Loucy (cell line): ENCODE measurements around the gene ISG20L2.
"Not testable (repeated sequence)": the region's sequence is repeated elsewhere in the genome, so short reads cannot be mapped to it uniquely, and the experiment has no call there.

Source experiments
- H2AFZ ChIP-seq: fragments of 200-600 bp; sonication (generic); 2 replicates; pipeline ENCODE4 v1.6.0; 2016; ENCODE audit warnings: antibody characterized with exemption, mild to moderate bottlenecking, low read length, moderate library complexity
- H3F3A ChIP-seq: fragments of 200-600 bp; 2 replicates; pipeline ENCODE4 v1.6.0; 2016; ENCODE audit warnings: antibody characterized with exemption, low read depth, mild to moderate bottlenecking
- H3K27me3 ChIP-seq: fragments of 200-600 bp; sonication (generic); 2 replicates; pipeline ENCODE4 v1.6.1; 2014; ENCODE audit warnings: low read length, mild to moderate bottlenecking; ENCODE audit not compliant: insufficient read depth, poor library complexity, severe bottlenecking
- H3K36me3 ChIP-seq: fragments of 200-600 bp; sonication (generic); 2 replicates; pipeline ENCODE4 v1.6.1; 2016; ENCODE audit warnings: low read length; ENCODE audit not compliant: insufficient read depth
- H3K4me1 ChIP-seq: fragments of 200-600 bp; sonication (generic); 2 replicates; pipeline ENCODE4 v1.5.1; 2014; ENCODE audit warnings: low read length, mild to moderate bottlenecking; ENCODE audit not compliant: insufficient read depth, poor library complexity, severe bottlenecking
- H3K4me2 ChIP-seq: fragments of 200-600 bp; sonication (generic); 2 replicates; pipeline ENCODE4 v1.6.0; 2014; ENCODE audit warnings: antibody characterized with exemption, low read length, low read depth, mild to moderate bottlenecking; ENCODE audit not compliant: poor library complexity, severe bottlenecking
- H3K4me3 ChIP-seq: fragments of 200-600 bp; sonication (generic); 2 replicates; pipeline ENCODE4 v1.5.1; 2014; ENCODE audit warnings: low read length, mild to moderate bottlenecking, mixed read lengths; ENCODE audit not compliant: poor library complexity, severe bottlenecking
- H3K79me2 ChIP-seq: fragments of 200-600 bp; sonication (generic); 2 replicates; pipeline ENCODE4 v1.6.1; 2014; ENCODE audit warnings: low read length; ENCODE audit not compliant: insufficient read depth
- H3K9ac ChIP-seq: fragments of 200-600 bp; sonication (generic); 2 replicates; pipeline ENCODE4 v1.6.0; 2014; ENCODE audit warnings: mild to moderate bottlenecking, low read depth, low read length, moderate library complexity; ENCODE audit not compliant: poor library complexity, severe bottlenecking
- H3K9me2 ChIP-seq: fragments of 200-600 bp; sonication (generic); replicated peaks from 2 replicates; pipeline ENCODE4 v1.6.1; 2016; ENCODE audit warnings: low read depth, low read length, mixed read lengths
- H3K9me3 ChIP-seq: fragments of 200-600 bp; sonication (generic); 2 replicates; pipeline ENCODE4 v1.6.1; 2014; ENCODE audit warnings: mild to moderate bottlenecking, antibody characterized with exemption, low read length, low read depth; ENCODE audit not compliant: insufficient read depth
- H4K20me1 ChIP-seq: fragments of 200-600 bp; sonication (generic); 2 replicates; pipeline ENCODE4 v1.6.0; 2014; ENCODE audit warnings: antibody characterized with exemption, low read length, mild to moderate bottlenecking; ENCODE audit not compliant: insufficient read depth, poor library complexity, severe bottlenecking
- CTCF ChIP-seq: fragments of 200-600 bp; sonication (generic); conservative IDR thresholded peaks from 2 replicates; pipeline ENCODE4 v1.5.1; 2014; ENCODE audit warnings: mild to moderate bottlenecking, antibody characterized with exemption, low read length
- EZH2phosphoT487 ChIP-seq: fragments of 200-600 bp; IDR thresholded peaks from 2 replicates; pipeline ENCODE4 v1.6.1; 2018; ENCODE audit warnings: antibody characterized with exemption, mild to moderate bottlenecking, moderate library complexity, borderline replicate concordance

The ISG20L2 gene

DNA sequence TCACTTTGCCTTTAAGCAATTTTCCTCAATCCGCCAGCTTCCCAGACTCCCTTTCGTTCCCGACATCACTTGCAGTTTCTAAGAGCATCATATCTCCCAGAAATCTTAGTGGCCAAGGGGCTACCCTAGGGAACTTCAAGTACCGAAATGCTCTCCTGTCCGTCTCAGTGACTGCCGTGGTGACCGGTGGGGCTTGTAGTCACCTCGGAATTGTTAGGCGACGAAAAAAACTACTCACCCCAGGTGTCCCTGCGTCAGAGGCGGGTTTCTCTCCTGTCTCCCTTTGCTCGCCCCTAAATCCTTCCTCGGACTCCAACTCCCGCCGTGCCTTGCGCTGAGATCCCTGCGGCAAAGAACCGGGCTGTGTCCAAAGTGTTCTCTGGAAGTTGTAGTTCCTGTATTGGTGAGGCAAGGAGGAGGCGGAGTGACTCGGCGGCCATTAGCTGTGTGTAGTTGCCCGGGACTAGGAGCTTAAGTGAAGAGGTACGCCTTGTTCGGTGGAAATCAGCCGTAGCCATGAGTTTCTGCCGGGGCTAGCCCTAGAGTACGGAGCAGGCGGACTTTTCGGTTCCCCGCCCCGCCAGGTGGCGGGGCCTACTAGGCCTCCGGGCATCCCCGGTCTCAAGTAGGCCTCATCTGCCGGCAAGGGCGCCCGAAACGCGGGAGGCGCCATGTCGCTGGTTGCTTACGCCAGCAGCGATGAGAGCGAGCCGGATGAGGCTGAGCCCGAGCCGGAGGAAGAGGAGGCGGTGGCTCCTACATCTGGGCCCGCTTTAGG lies 38.7 kb upstream of the ISG20L2 start, which contains the start of gene PRCC:
PRCC (plus strand) TSS at position 435 of the 778 bp plus-strand sequence; CDS start at position 672, 237 bp downstream.
- no peaks in the 10 kb centered on the region for H3K9me2 ChIP-seq
- H4K20me1 ChIP-seq = peaks cover 41% of the 10 kb centered on the region
- no peaks in the 10 kb centered on the region for H3F3A ChIP-seq
- H2AFZ ChIP-seq = peak within 1 kb of the TSS; percentile 75
- H3K4me1 ChIP-seq = peaks cover 43% of the 10 kb centered on the region
- H3K79me2 ChIP-seq = peaks cover 58% of the 10 kb centered on the region
- H3K27me3 ChIP-seq = no peaks in the 10 kb centered on the region
- peak within 1 kb of the TSS; percentile 94 for H3K9ac ChIP-seq
- TF ChIP-seq EZH2phosphoT487 (no peak), CTCF (no peak)
- H3K36me3 ChIP-seq = no peaks in the 10 kb centered on the region
- no peaks in the 10 kb centered on the region for H3K9me3 ChIP-seq
- peak within 1 kb of the TSS; percentile 78 for H3K4me3 ChIP-seq
- peak within 1 kb of the TSS; percentile 95 for H3K4me2 ChIP-seq

DNA sequence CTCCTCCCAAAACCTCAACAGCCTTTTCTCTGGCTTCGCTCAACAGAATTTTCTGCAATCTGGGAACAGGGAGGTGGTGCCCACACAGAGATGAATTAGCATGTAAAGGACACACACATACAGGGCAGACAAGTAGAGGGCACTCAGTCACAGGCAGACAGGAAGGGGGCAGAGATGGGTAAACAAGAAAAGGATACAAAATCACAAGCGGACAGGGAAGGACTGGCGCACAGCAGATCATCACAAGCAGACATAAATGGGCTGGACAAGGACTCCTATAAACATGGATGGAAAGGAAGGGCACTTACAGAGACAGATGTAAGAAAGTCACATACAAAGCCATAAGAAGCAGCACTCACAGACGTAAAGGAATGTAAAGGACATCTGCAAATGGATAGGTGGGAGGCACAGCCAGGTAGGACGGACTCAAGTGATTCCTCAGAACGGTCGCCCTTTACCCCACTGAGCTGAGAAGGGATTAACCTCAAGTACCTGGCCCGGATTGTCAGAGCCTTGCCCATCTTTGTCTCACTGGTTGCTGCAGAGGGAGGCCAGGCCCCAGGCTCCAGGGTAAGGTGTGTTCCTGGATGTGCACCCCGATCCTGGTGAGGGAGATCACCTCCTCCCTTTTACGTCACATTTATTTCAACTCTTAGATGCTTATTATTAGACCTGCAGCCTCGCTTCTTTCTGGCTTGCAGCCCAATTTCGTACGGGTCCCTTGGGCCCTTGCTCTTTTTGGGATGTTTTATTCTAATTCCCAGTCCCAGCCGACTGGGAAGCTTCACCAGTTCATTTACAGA lies 37.9 kb upstream of the ISG20L2 start:
- Histone ChIP-seq H3K27me3 (no peaks in the 10 kb centered on the region), H2AFZ (peak overlapping the region; percentile 75), H3K4me3 (peak overlapping the region; percentile 78), H4K20me1 (peaks cover 33% of the 10 kb centered on the region), H3K4me2 (peak overlapping the region; percentile 84), H3K9me3 (no peaks in the 10 kb centered on the region), H3F3A (no peaks in the 10 kb centered on the region), H3K4me1 (peaks cover 38% of the 10 kb centered on the region), H3K79me2 (peaks cover 51% of the 10 kb centered on the region), H3K9ac (peak overlapping the region; percentile 79), H3K9me2 (no peaks in the 10 kb centered on the region), H3K36me3 (no peaks in the 10 kb centered on the region)
- no peak for TF ChIP-seq CTCF
- no peak for TF ChIP-seq EZH2phosphoT487

DNA sequence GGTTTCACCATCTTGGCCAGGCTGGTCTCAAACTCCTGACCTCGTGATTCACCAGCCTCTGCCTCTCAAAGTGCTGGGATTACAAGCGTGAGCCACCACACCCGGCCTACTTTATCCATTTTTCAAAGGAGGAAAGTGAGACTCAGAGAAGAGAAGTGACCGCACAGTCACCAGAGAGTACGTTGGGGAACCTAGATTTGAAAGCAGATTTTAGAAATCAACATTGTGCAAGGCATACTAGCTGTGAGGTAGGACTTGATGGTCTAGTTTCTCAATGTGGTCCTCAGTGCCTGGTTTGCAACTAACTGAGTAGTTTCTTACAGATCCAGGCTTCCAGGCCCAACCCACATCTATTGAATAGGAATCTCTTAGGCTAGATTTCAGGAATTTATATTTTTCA lies 37.1 kb upstream of the ISG20L2 start:
- Histone ChIP-seq H2AFZ (no peak overlapping the region), H3K4me2 (peak overlapping the region; percentile 84), H3K36me3 (no peaks in the 10 kb centered on the region)

DNA sequence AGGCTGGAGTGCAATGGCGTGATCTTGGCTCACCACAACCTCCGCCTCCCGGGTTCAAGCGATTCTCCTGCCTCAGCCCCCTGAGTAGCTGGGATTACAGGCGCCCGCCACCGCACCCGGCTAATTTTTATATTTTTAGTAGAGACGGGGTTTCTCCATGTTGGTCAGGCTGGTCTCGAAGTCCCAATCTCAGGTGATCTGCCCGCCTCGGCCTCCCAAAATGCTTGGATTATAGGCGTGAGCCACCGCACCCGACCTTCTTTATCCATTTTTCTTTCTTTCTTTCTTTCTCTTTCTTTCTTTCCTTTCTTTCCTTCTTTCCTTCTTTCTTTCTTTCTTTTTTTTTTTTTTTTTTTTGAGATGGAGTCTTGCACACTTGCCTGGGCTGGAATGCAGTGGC lies 36.6 kb upstream of the ISG20L2 start:
- not testable (repeated sequence) for H3K27me3 ChIP-seq, H3K36me3 ChIP-seq, H3K4me3 ChIP-seq, H3K9me2 ChIP-seq, H3K4me2 ChIP-seq, H3K9ac ChIP-seq, H2AFZ ChIP-seq, H3K9me3 ChIP-seq, H3F3A ChIP-seq
- Histone ChIP-seq H3K79me2 (peaks cover 37% of the 10 kb centered on the region), H4K20me1 (peaks cover 22% of the 10 kb centered on the region), H3K4me1 (peaks cover 24% of the 10 kb centered on the region)

More for the DNA sequence above, 37.1 kb upstream of the ISG20L2 start:
- no peaks in the 10 kb centered on the region for H3K27me3 ChIP-seq
- peak overlapping the region; percentile 78 for H3K4me3 ChIP-seq
- H3K9me3 ChIP-seq = no peaks in the 10 kb centered on the region
- H3K79me2 ChIP-seq = peaks cover 43% of the 10 kb centered on the region
- H3F3A ChIP-seq = no peaks in the 10 kb centered on the region
- H3K4me1 ChIP-seq = peaks cover 29% of the 10 kb centered on the region
- no peaks in the 10 kb centered on the region for H3K9me2 ChIP-seq
- no peak for TF ChIP-seq EZH2phosphoT487
- no peak for TF ChIP-seq CTCF
- peak overlapping the region; percentile 79 for H3K9ac ChIP-seq
- H4K20me1 ChIP-seq = peaks cover 25% of the 10 kb centered on the region
